DOHH2 (cell line): ENCODE measurements around the gene ZFAND3.

Source experiments
- H3F3A ChIP-seq: fragments of 200-600 bp; sonication (generic), shearing (Covaris generic); 2 replicates; pipeline ENCODE4 v1.6.0; 2016; ENCODE audit warnings: antibody characterized with exemption, mild to moderate bottlenecking; ENCODE audit not compliant: control insufficient read depth, insufficient read depth
- H3K27ac ChIP-seq: fragments of 200-600 bp; sonication (generic); 2 replicates; pipeline ENCODE4 v1.5.1; 2014; ENCODE audit warnings: low read depth, mild to moderate bottlenecking, low read length, moderate library complexity
- H3K27me3 ChIP-seq: fragments of 200-600 bp; sonication (generic); 2 replicates; pipeline ENCODE4 v1.6.1; 2014; ENCODE audit warnings: mild to moderate bottlenecking, low read length, mixed read lengths; ENCODE audit not compliant: control insufficient read depth
- H3K36me3 ChIP-seq: fragments of 200-600 bp; sonication (generic); 2 replicates; pipeline ENCODE4 v1.6.1; 2014; ENCODE audit warnings: mild to moderate bottlenecking, low read length, moderate library complexity, mixed read lengths; ENCODE audit not compliant: control insufficient read depth
- H3K4me1 ChIP-seq: fragments of 200-600 bp; sonication (generic); 2 replicates; pipeline ENCODE4 v1.6.1; 2014; ENCODE audit warnings: mild to moderate bottlenecking, low read length, mixed read lengths; ENCODE audit not compliant: control insufficient read depth
- H3K4me2 ChIP-seq: fragments of 200-600 bp; sonication (generic); 2 replicates; pipeline ENCODE4 v1.6.0; 2014; ENCODE audit warnings: mild to moderate bottlenecking, low read length, moderate library complexity
- H3K4me3 ChIP-seq: fragments of 200-600 bp; sonication (generic); 2 replicates; pipeline ENCODE4 v1.5.1; 2014; ENCODE audit warnings: mild to moderate bottlenecking, low read length, mixed read lengths
- H3K79me2 ChIP-seq: fragments of 200-600 bp; sonication (generic); 2 replicates; pipeline ENCODE4 v1.6.1; 2014; ENCODE audit warnings: mild to moderate bottlenecking, low read length, mixed read lengths; ENCODE audit not compliant: control insufficient read depth
- H3K9me2 ChIP-seq: fragments of 200-600 bp; sonication (generic); replicated peaks from 2 replicates; pipeline ENCODE4 v1.6.1; 2014; ENCODE audit warnings: mild to moderate bottlenecking, low read length, mixed read lengths; ENCODE audit not compliant: control insufficient read depth
- H3K9me3 ChIP-seq: fragments of 200-600 bp; sonication (generic); 2 replicates; pipeline ENCODE4 v1.6.1; 2014; ENCODE audit warnings: antibody characterized with exemption, low read length, mixed read lengths; ENCODE audit not compliant: control insufficient read depth, insufficient read depth
- H4K20me1 ChIP-seq: fragments of 200-600 bp; sonication (generic); 2 replicates; pipeline ENCODE4 v1.6.0; 2014; ENCODE audit warnings: low read depth, mild to moderate bottlenecking, antibody characterized with exemption, low read length, moderate library complexity; ENCODE audit not compliant: control insufficient read depth, insufficient read depth
- CTCF ChIP-seq: fragments of 200-600 bp; sonication (generic); IDR thresholded peaks from one replicate; pipeline ENCODE4 v1.5.1; 2014; ENCODE audit warnings: antibody characterized with exemption, mild to moderate bottlenecking, low read depth, low read length; ENCODE audit not compliant: poor library complexity, severe bottlenecking
- EZH2phosphoT487 ChIP-seq: fragments of 200-600 bp; sonication (generic); IDR thresholded peaks from 2 replicates; pipeline ENCODE4 v1.6.1; 2017; ENCODE audit warnings: borderline replicate concordance, mild to moderate bottlenecking, antibody characterized with exemption, low read length, moderate library complexity, mixed read lengths

Gene ZFAND3

GRCh38 chr6:37840143-37840939 is 20.8 kb downstream of the ZFAND3 start:
- H3K36me3 ChIP-seq, result peaks cover 3% of the 10 kb centered on the region; the same call in 1 of the 2 replicates
- H3K4me3 ChIP-seq, result no peak overlapping the region
- no peak overlapping the region for H3K27ac ChIP-seq
- H4K20me1 ChIP-seq, result peaks cover 4% of the 10 kb centered on the region; the same call in 1 of the 2 replicates
- H3K27me3 ChIP-seq, result no peaks in the 10 kb centered on the region
- H3K4me2 ChIP-seq, result no peak overlapping the region
- no peak for TF ChIP-seq EZH2phosphoT487
- H3K4me1 ChIP-seq, result no peaks in the 10 kb centered on the region
- peaks cover 40% of the 10 kb centered on the region for H3K79me2 ChIP-seq
- H3F3A ChIP-seq, result no peaks in the 10 kb centered on the region
- H3K9me3 ChIP-seq, result no peaks in the 10 kb centered on the region
- H3K9me2 ChIP-seq, result no peaks in the 10 kb centered on the region

GRCh38 chr6:37840940-37841300 is 21.4 kb downstream of the ZFAND3 start:
- no peak overlapping the region for H3K4me2 ChIP-seq
- no peaks in the 10 kb centered on the region for H3K9me2 ChIP-seq
- peaks cover 3% of the 10 kb centered on the region; the same call in 1 of the 2 replicates for H3K36me3 ChIP-seq
- H3K9me3 ChIP-seq, result no peaks in the 10 kb centered on the region
- no peak overlapping the region for H3K27ac ChIP-seq
- H3K4me3 ChIP-seq, result no peak overlapping the region
- peaks cover 4% of the 10 kb centered on the region; the same call in 1 of the 2 replicates for H4K20me1 ChIP-seq
- no peaks in the 10 kb centered on the region for H3K27me3 ChIP-seq
- TF ChIP-seq CTCF (no peak), EZH2phosphoT487 (no peak)
- peaks cover 37% of the 10 kb centered on the region for H3K79me2 ChIP-seq
- H3F3A ChIP-seq, result no peaks in the 10 kb centered on the region
- no peaks in the 10 kb centered on the region for H3K4me1 ChIP-seq

- Histone ChIP-seq H3K36me3 (no peaks in the 10 kb centered on the region), H3K4me1 (no peaks in the 10 kb centered on the region), H3K27ac (no peak overlapping the region), H3K4me3 (no peak overlapping the region), H3K27me3 (no peaks in the 10 kb centered on the region), H3K4me2 (no peak overlapping the region), H3F3A (no peaks in the 10 kb centered on the region), H4K20me1 (no peaks in the 10 kb centered on the region; the same call in 1 of the 2 replicates), H3K79me2 (peaks cover 44% of the 10 kb centered on the region), H3K9me2 (no peaks in the 10 kb centered on the region), H3K9me3 (no peaks in the 10 kb centered on the region)
- TF ChIP-seq EZH2phosphoT487, result no peak
- TF ChIP-seq CTCF, result no peak
Observed at GRCh38 chr6:37845026-37845911, 25.7 kb downstream of the ZFAND3 start.

- H3K4me2 ChIP-seq, result no peak overlapping the region
- H3F3A ChIP-seq, result no peaks in the 10 kb centered on the region
- TF ChIP-seq CTCF, result no peak
- H3K27me3 ChIP-seq, result no peaks in the 10 kb centered on the region
- no peaks in the 10 kb centered on the region for H3K9me3 ChIP-seq
- no peaks in the 10 kb centered on the region for H3K9me2 ChIP-seq
- H3K27ac ChIP-seq, result no peak overlapping the region
- no peak overlapping the region for H3K4me3 ChIP-seq
- H4K20me1 ChIP-seq, result no peaks in the 10 kb centered on the region; the same call in 1 of the 2 replicates
- peaks cover 44% of the 10 kb centered on the region for H3K79me2 ChIP-seq
- no peaks in the 10 kb centered on the region for H3K36me3 ChIP-seq
- no peaks in the 10 kb centered on the region for H3K4me1 ChIP-seq
Observed at GRCh38 chr6:37845930-37846329, 26.4 kb downstream of the ZFAND3 start.
